Liver (tissue), 9 donors: ENCODE data around the gene ATXN1. TPM values are rescaled to one million over a fixed set of nuclear protein-coding genes. Genes with fewer than 3 reads are reported as not detected.

ENCODE experiments used
- DNase-seq: peaks from one replicate; pipeline ENCODE4 v3.0.0-alpha.2; 2017; ENCODE audit warnings: low spot score
- H3K27ac ChIP-seq, 2 donors: one replicate each; pipeline ENCODE4 v1.7.0; 2013; ENCODE audit warnings: inconsistent platforms in 2 of 2, low read length in 2 of 2, control low read depth in 1 of 2, low read depth in 1 of 2, mild to moderate bottlenecking in 1 of 2
- H3K27me3 ChIP-seq, 4 donors: one replicate each; pipeline versions ENCODE4 v1.6.1 to v1.7.0; 2013; ENCODE audit warnings: low read length in 3 of 4, inconsistent platforms in 1 of 4, mild to moderate bottlenecking in 1 of 4, moderate library complexity in 1 of 4; ENCODE audit not compliant: control insufficient read depth in 4 of 4, insufficient read depth in 4 of 4
- H3K36me3 ChIP-seq, 4 donors: one replicate each; pipeline versions ENCODE4 v1.6.1 to v1.7.0; 2013; ENCODE audit warnings: low read length in 3 of 4, mild to moderate bottlenecking in 3 of 4, low read depth in 1 of 4, moderate library complexity in 1 of 4; ENCODE audit not compliant: control insufficient read depth in 4 of 4, insufficient read depth in 3 of 4
- H3K4me1 ChIP-seq, 4 donors: one replicate each; pipeline versions ENCODE4 v1.6.1 to v1.7.0; 2013; ENCODE audit warnings: low read length in 3 of 4, mild to moderate bottlenecking in 3 of 4, moderate library complexity in 1 of 4; ENCODE audit not compliant: control insufficient read depth in 4 of 4, insufficient read depth in 4 of 4
- H3K4me3 ChIP-seq, 3 donors: one replicate each; pipeline versions ENCODE4 v1.6.1 to v1.7.0; 2013; ENCODE audit warnings: low read length in 3 of 3, control low read depth in 1 of 3, low read depth in 1 of 3, mild to moderate bottlenecking in 1 of 3
- H3K9ac ChIP-seq, 2 donors: one replicate each; pipeline ENCODE4 v1.7.0; 2013; ENCODE audit warnings: low read length in 2 of 2, mild to moderate bottlenecking in 2 of 2, moderate library complexity in 2 of 2, control low read depth in 1 of 2, low read depth in 1 of 2
- H3K9me3 ChIP-seq, 4 donors: one replicate each; pipeline versions ENCODE4 v1.6.1 to v1.7.0; 2013; ENCODE audit warnings: low read length in 3 of 4; ENCODE audit not compliant: control insufficient read depth in 4 of 4
- ATF3 ChIP-seq: IDR thresholded peaks from 2 replicates; pipeline ENCODE4 v1.6.1; 2016; ENCODE audit warnings: antibody characterized with exemption
- CTCF ChIP-seq: fragments of 150-350 bp; IDR thresholded peaks from 2 replicates; pipeline ENCODE4 v1.5.1; 2017; ENCODE audit warnings: improper control_type of control experiment, low read depth, low read length; ENCODE audit not compliant: missing input control
- EGR1 ChIP-seq, 2 donors: IDR thresholded peaks; 2 replicates each; pipeline ENCODE4 v1.6.1; 2016 to 2018; ENCODE audit warnings: antibody characterized with exemption in 2 of 2, low read depth in 2 of 2
- FOXA1 ChIP-seq: IDR thresholded peaks from 2 replicates; pipeline ENCODE4 v1.6.1; 2016; ENCODE audit warnings: antibody characterized with exemption
- FOXA2 ChIP-seq: IDR thresholded peaks from 2 replicates; pipeline ENCODE4 v1.6.1; 2016; ENCODE audit warnings: antibody characterized with exemption
- GABPA ChIP-seq, 2 donors: IDR thresholded peaks in 1 of 2; conservative IDR thresholded peaks in 1 of 2; 2 replicates each; pipeline ENCODE4 v1.6.1; 2016; ENCODE audit warnings: antibody characterized with exemption in 2 of 2, mild to moderate bottlenecking in 1 of 2, moderate library complexity in 1 of 2
- HNF4A ChIP-seq, 2 donors: conservative IDR thresholded peaks; 2 replicates each; pipeline ENCODE4 v1.6.1; 2016; ENCODE audit warnings: antibody characterized with exemption in 2 of 2, mild to moderate bottlenecking in 2 of 2
- HNF4G ChIP-seq: IDR thresholded peaks from 2 replicates; pipeline ENCODE4 v1.6.1; 2016; ENCODE audit warnings: antibody characterized with exemption
- JUND ChIP-seq, 2 donors: IDR thresholded peaks; 2 replicates each; pipeline ENCODE4 v1.6.1; 2016; ENCODE audit warnings: antibody characterized with exemption in 2 of 2
- MAX ChIP-seq: IDR thresholded peaks from 2 replicates; pipeline ENCODE4 v1.6.1; 2016; ENCODE audit warnings: antibody characterized with exemption
- NR2F2 ChIP-seq: IDR thresholded peaks from 2 replicates; pipeline ENCODE4 v1.6.1; 2016; ENCODE audit warnings: antibody characterized with exemption
- RAD21 ChIP-seq, 2 donors: IDR thresholded peaks; 2 replicates each; pipeline ENCODE4 v1.6.1; 2016; ENCODE audit warnings: antibody characterized with exemption in 2 of 2, mild to moderate bottlenecking in 2 of 2
- REST ChIP-seq: IDR thresholded peaks from 2 replicates; pipeline ENCODE4 v1.6.1; 2016; ENCODE audit warnings: antibody characterized with exemption, mild to moderate bottlenecking
- RXRA ChIP-seq, 2 donors: IDR thresholded peaks; 2 replicates each; pipeline ENCODE4 v1.6.1; 2017 to 2018; ENCODE audit warnings: antibody characterized with exemption in 2 of 2, mild to moderate bottlenecking in 1 of 2
- SP1 ChIP-seq: IDR thresholded peaks from 2 replicates; pipeline ENCODE4 v1.6.1; 2018; ENCODE audit warnings: antibody characterized with exemption, mild to moderate bottlenecking
- TAF1 ChIP-seq: conservative IDR thresholded peaks from 2 replicates; pipeline ENCODE4 v1.6.1; 2016; ENCODE audit warnings: antibody characterized with exemption, mild to moderate bottlenecking
- YY1 ChIP-seq: IDR thresholded peaks from 2 replicates; pipeline ENCODE4 v1.6.1; 2016; ENCODE audit warnings: antibody characterized with exemption, mild to moderate bottlenecking
- ZBTB33 ChIP-seq: IDR thresholded peaks from 2 replicates; pipeline ENCODE4 v1.6.1; 2016; ENCODE audit warnings: antibody characterized with exemption
- WGBS: extraction: QIAGEN DNeasy Blood & Tissue Kit; methylation state at CpG from one replicate; pipeline ENCODE4 v1.1.7; 2013; 5-methylcytosine and 5-hydroxymethylcytosine counted together
- polyA plus RNA-seq, 2 donors: library from polyadenylated mRNA; stranded (reverse) in 1 of 2; unstranded in 1 of 2; fragments of 200-250 nt in 1 of 2; fragments of >200 nt in 1 of 2; fragmentation: Nextera tagmentation in 1 of 2; extraction: Ambion mirVana in 1 of 2; gene quantifications; one replicate each; pipeline versions ENCODE4 v1.2.1 to v1.2.3, GENCODE V29; 2013 to 2015
- total RNA-seq, 2 donors: library from RNA; depleted of rRNA; stranded (reverse); fragments of >200 nt; gene quantifications; one replicate each; pipeline ENCODE4 v1.2.3, GENCODE V29; 2014
- donor health status: healthy.
- donor health status: healthy.
- donor health status: healthy.
- donor health status: healthy.
- donor health status: healthy.

ATXN1 gene
- total and polyA plus RNA-seq, 4 donors = 4.3 to 29.7 (median 8.2) TPM

- H3K9ac ChIP-seq = no peak overlapping the region
- H3K4me1 ChIP-seq = peaks cover 0 to 15% (median 2%) of the 10 kb centered on the region in 4 donors
- no peaks in the 10 kb centered on the region for H3K9me3 ChIP-seq
- H3K36me3 ChIP-seq = peaks cover 0 to 6% (median 3%) of the 10 kb centered on the region in 4 donors
- TF ChIP-seq FOXA2 = no peak
- no peak for TF ChIP-seq ATF3
- no peak for TF ChIP-seq MAX
- no peak for TF ChIP-seq GABPA (IDR thresholded peaks at IDR 0.05 in 1 of 2, conservative IDR thresholded peaks at IDR 0.05 in 1 of 2)
- no peak for TF ChIP-seq REST
- TF ChIP-seq ZBTB33 = no peak
- no peak for TF ChIP-seq EGR1 (IDR thresholded peaks at IDR 0.05; ENCODE audit: low read depth in 2 of 2)
- no peak for TF ChIP-seq FOXA1
- TF ChIP-seq HNF4G = no peak
- no peak for TF ChIP-seq RXRA (IDR thresholded peaks at IDR 0.05)
- TF ChIP-seq TAF1 = no peak
- no peak for TF ChIP-seq SP1
- no peak for TF ChIP-seq HNF4A (conservative IDR thresholded peaks at IDR 0.05)
- no peak for TF ChIP-seq NR2F2
- TF ChIP-seq RAD21 (IDR thresholded peaks at IDR 0.05) = no peak
- TF ChIP-seq JUND (IDR thresholded peaks at IDR 0.05) = no peak
- no peak for TF ChIP-seq CTCF
- TF ChIP-seq YY1 = no peak
- WGBS = 78% methylated on average over 8 of the region's 8 CpGs
- H3K4me3 ChIP-seq = no peak overlapping the region
- no peak overlapping the region for H3K27ac ChIP-seq
- DNase-seq = no peak
- no peaks in the 10 kb centered on the region for H3K27me3 ChIP-seq
Measured at GRCh38 chr6:16719488-16719887, 41.8 kb downstream of the ATXN1 start.
